WTC11 (cell line): ENCODE measurements around the gene RITA1. TPM values are rescaled to one million over a fixed set of nuclear protein-coding genes. Genes with fewer than 3 reads are reported as not detected.

Source experiments
- ATAC-seq: fragments of 200-7000 bp; cut with Tn5 transposase; 2 replicates; pipeline ENCODE4 v1.10.0; 2021; ENCODE audit warnings: mild to moderate bottlenecking, moderate library complexity
- CTCF ChIA-PET: fragments of 300-600 bp; sonication (Branson Sonifier 250); formaldehyde crosslinking; loops from one replicate; lab custom pipeline; 2021; ENCODE audit warnings: antibody characterized with exemption; lab: Charles Lee
- POLR2A ChIA-PET: fragments of 350-600 bp; sonication (Branson Sonifier 250); formaldehyde crosslinking; loops from one replicate; lab custom pipeline; 2021; ENCODE audit warnings: antibody characterized with exemption; lab: Charles Lee
- DNase-seq: peaks from one replicate; pipeline ENCODE4 v3.0.0; 2021; ENCODE audit warnings: low spot score
- H3K27ac Mint-ChIP-seq: 2 replicates; pipeline ENCODE4 v1.8.0; 2021; ENCODE audit warnings: mixed read lengths
- H3K27me3 Mint-ChIP-seq: 2 replicates; pipeline ENCODE4 v1.8.0; 2021; ENCODE audit warnings: low read depth, mild to moderate bottlenecking, moderate library complexity, mixed read lengths
- H3K36me3 Mint-ChIP-seq: 2 replicates; pipeline ENCODE4 v1.8.0; 2021; ENCODE audit warnings: mixed read lengths
- H3K4me1 Mint-ChIP-seq: 2 replicates; pipeline ENCODE4 v1.8.0; 2022; ENCODE audit warnings: mixed read lengths
- H3K4me3 Mint-ChIP-seq: 2 replicates; pipeline ENCODE4 v1.8.0; 2021; ENCODE audit warnings: mild to moderate bottlenecking, moderate library complexity, mixed read lengths
- H3K9me3 Mint-ChIP-seq: 2 replicates; pipeline ENCODE4 v1.8.0; 2021; ENCODE audit warnings: mixed read lengths
- CBFB ChIP-seq: sonication (generic); formaldehyde crosslinking; IDR thresholded peaks from 2 replicates; pipeline ENCODE4 v1.8.1; 2022; ENCODE audit warnings: mild to moderate bottlenecking, low read depth, missing genetic modification reagents
- ELF4 ChIP-seq: sonication (generic); formaldehyde crosslinking; IDR thresholded peaks from 2 replicates; pipeline ENCODE4 v1.8.1; 2022; ENCODE audit warnings: low read depth, mild to moderate bottlenecking, moderate library complexity, missing genetic modification reagents
- ESRRA ChIP-seq: sonication (generic); formaldehyde crosslinking; IDR thresholded peaks from 2 replicates; pipeline ENCODE4 v1.8.1; 2022; ENCODE audit warnings: mild to moderate bottlenecking, missing genetic modification reagents, borderline replicate concordance
- MXD4 ChIP-seq: fragments of 250-450 bp; sonication (Bioruptor Pico); IDR thresholded peaks from 2 replicates; pipeline ENCODE4 v1.8.0; 2021; ENCODE audit warnings: mild to moderate bottlenecking, moderate library complexity, borderline replicate concordance
- NR1H2 ChIP-seq: sonication (generic); formaldehyde crosslinking; IDR thresholded peaks from 2 replicates; pipeline ENCODE4 v1.9.0; 2021; ENCODE audit warnings: mild to moderate bottlenecking, moderate library complexity, missing genetic modification reagents
- OVOL2 ChIP-seq: fragments of 250-450 bp; sonication (Bioruptor Pico); IDR thresholded peaks from 2 replicates; pipeline ENCODE4 v1.9.0; 2021; ENCODE audit warnings: mild to moderate bottlenecking, borderline replicate concordance
- RORB ChIP-seq: fragments of 250-450 bp; sonication (Bioruptor Pico); IDR thresholded peaks from 2 replicates; pipeline ENCODE4 v1.9.0; 2021; ENCODE audit warnings: mild to moderate bottlenecking
- SMAD4 ChIP-seq: sonication (generic); formaldehyde crosslinking; IDR thresholded peaks from 2 replicates; pipeline ENCODE4 v1.8.0; 2022; ENCODE audit warnings: mild to moderate bottlenecking, missing genetic modification reagents
- TEAD1 ChIP-seq: sonication (generic); formaldehyde crosslinking; IDR thresholded peaks from 2 replicates; pipeline ENCODE4 v1.8.0; 2022; ENCODE audit warnings: mild to moderate bottlenecking, missing genetic modification reagents
- ZBTB21 ChIP-seq: sonication (generic); formaldehyde crosslinking; IDR thresholded peaks from 2 replicates; pipeline ENCODE4 v1.8.1; 2023; ENCODE audit warnings: mild to moderate bottlenecking, missing genetic modification reagents, borderline replicate concordance
- ZNF396 ChIP-seq: fragments of 250-450 bp; sonication (Bioruptor Pico); IDR thresholded peaks from 2 replicates; pipeline ENCODE4 v1.8.0; 2021; ENCODE audit warnings: mild to moderate bottlenecking, moderate library complexity, borderline replicate concordance
- ZNF416 ChIP-seq: fragments of 250-450 bp; sonication (Bioruptor Pico); IDR thresholded peaks from 2 replicates; pipeline ENCODE4 v1.9.0; 2021; ENCODE audit warnings: mild to moderate bottlenecking, inconsistent platforms
- total RNA-seq: library from RNA; stranded (reverse); gene quantifications from 3 replicates; pipeline ENCODE4 v1.2.3, GENCODE V29; 2021
- TF ChIP-seq, protein P1 (sequence below): sonication (generic); formaldehyde crosslinking; IDR thresholded peaks from 2 replicates; pipeline ENCODE4 v1.8.0; 2022; ENCODE audit warnings: mild to moderate bottlenecking, missing genetic modification reagents
- TF ChIP-seq, protein P2 (sequence below): sonication (generic); formaldehyde crosslinking; IDR thresholded peaks from 2 replicates; pipeline ENCODE4 v1.8.1; 2023; ENCODE audit warnings: mild to moderate bottlenecking, missing genetic modification reagents, moderate library complexity
- TF ChIP-seq, protein P3 (sequence below): sonication (generic); formaldehyde crosslinking; conservative IDR thresholded peaks from 2 replicates; pipeline ENCODE4 v1.8.1; 2022; ENCODE audit warnings: mild to moderate bottlenecking, missing genetic modification reagents
- TF ChIP-seq, protein P4 (sequence below): sonication (generic); formaldehyde crosslinking; IDR thresholded peaks from 2 replicates; pipeline ENCODE4 v1.8.1; 2022; ENCODE audit warnings: mild to moderate bottlenecking, moderate library complexity, missing genetic modification reagents
- TF ChIP-seq, protein P5 (sequence below): sonication (generic); formaldehyde crosslinking; IDR thresholded peaks from 2 replicates; pipeline ENCODE4 v1.8.1; 2022; ENCODE audit warnings: mild to moderate bottlenecking, missing genetic modification reagents, moderate library complexity, borderline replicate concordance
- TF ChIP-seq, protein P6 (sequence below): sonication (generic); formaldehyde crosslinking; IDR thresholded peaks from 2 replicates; pipeline ENCODE4 v1.8.0; 2022; ENCODE audit warnings: missing genetic modification reagents
- TF ChIP-seq, protein P7 (sequence below): fragments of 200-600 bp; IDR thresholded peaks from 2 replicates; pipeline ENCODE4 v1.8.0; 2022; ENCODE audit warnings: antibody characterized with exemption
- TF ChIP-seq, protein P8 (sequence below): fragments of 250-450 bp; sonication (Bioruptor Pico); IDR thresholded peaks from 2 replicates; pipeline ENCODE4 v1.9.0; 2021; ENCODE audit warnings: mild to moderate bottlenecking

Gene RITA1
- total RNA-seq, 1 experiment from 2014 or later = 29.3 TPM

DNA sequence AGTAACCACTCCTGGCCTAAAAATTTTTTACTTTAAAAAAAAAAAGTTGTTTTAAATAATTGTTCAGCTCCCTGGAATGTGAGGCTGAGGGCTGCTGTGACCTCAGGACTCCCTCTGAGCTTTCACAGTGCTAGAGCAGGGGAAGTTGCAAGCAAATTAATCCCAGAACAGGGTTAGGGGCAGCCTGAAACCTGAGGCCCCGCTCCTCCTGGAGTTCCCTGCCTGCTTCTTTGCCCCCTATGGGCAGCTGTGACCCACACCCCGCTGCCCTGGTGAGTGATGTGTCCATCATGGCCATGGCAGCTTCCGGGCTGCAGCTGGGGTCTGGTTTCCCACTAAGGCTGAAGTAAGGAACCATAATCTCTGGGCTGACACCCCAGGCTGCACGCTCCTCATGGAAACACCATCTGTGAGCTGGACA lies 9.5 kb downstream of the RITA1 start:
- DNase-seq = no peak
- ChIA-PET POLR2A (interaction anchor here (0.7 kb wide), 2 partner anchors 275 kb away, joined by 6 to 8 read pairs; no protein-coding TSS in a partner anchor), CTCF (interaction anchor here (0.9 to 2.1 kb wide), 8 partner anchors 9 to 267 kb away, joined by 3 to 9 read pairs (median 4); partner anchors contain the start of genes DDX54, RASAL1, RITA1 and TPCN1)
- Mint-ChIP-seq H3K4me1 (peaks cover 10% of the 10 kb centered on the region; the same call in 1 of the 2 replicates), H3K36me3 (peaks cover 18% of the 10 kb centered on the region), H3K27ac (no peak overlapping the region), H3K4me3 (no peak overlapping the region), H3K9me3 (no peaks in the 10 kb centered on the region), H3K27me3 (no peaks in the 10 kb centered on the region)
- TF ChIP-seq ZNF416 (CRISPR knock-in tag) = no peak
- TF ChIP-seq, protein P1, sequence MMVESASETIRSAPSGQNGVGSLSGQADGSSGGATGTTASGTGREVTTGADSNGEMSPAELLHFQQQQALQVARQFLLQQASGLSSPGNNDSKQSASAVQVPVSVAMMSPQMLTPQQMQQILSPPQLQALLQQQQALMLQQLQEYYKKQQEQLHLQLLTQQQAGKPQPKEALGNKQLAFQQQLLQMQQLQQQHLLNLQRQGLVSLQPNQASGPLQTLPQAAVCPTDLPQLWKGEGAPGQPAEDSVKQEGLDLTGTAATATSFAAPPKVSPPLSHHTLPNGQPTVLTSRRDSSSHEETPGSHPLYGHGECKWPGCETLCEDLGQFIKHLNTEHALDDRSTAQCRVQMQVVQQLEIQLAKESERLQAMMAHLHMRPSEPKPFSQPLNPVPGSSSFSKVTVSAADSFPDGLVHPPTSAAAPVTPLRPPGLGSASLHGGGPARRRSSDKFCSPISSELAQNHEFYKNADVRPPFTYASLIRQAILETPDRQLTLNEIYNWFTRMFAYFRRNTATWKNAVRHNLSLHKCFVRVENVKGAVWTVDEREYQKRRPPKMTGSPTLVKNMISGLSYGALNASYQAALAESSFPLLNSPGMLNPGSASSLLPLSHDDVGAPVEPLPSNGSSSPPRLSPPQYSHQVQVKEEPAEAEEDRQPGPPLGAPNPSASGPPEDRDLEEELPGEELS (CRISPR knock-in tag) = no peak
- TF ChIP-seq SMAD4 = no peak
- no peak for TF ChIP-seq ELF4 (CRISPR knock-in tag)
- no peak for TF ChIP-seq ZBTB21 (CRISPR knock-in tag)
- TF ChIP-seq, protein P2, sequence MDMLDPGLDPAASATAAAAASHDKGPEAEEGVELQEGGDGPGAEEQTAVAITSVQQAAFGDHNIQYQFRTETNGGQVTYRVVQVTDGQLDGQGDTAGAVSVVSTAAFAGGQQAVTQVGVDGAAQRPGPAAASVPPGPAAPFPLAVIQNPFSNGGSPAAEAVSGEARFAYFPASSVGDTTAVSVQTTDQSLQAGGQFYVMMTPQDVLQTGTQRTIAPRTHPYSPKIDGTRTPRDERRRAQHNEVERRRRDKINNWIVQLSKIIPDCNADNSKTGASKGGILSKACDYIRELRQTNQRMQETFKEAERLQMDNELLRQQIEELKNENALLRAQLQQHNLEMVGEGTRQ (CRISPR knock-in tag) = no peak
- no peak for TF ChIP-seq ESRRA (CRISPR knock-in tag)
- ATAC-seq = no peak

DNA sequence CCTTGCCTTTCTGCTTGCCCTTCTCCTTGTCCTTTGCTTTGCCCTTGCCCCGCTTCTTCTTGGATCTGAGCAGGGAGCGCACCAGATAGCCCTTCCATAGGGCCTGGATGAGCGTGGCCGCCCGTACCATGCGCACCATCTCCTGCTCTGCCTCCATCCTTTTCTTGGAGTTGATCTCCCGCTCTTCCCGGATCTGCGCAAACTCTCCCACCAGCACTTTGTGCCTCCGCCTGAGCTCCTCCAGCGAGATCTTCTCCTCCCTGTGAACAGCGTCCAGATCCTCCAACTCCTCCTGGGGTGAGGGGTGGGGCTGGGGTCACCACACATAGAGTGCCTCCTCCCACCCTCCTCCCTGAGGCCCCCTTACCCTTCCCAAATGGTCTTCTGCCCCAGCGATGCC lies 10.1 kb downstream of the RITA1 start:
- POLR2A ChIA-PET = no interaction called here
- H3K4me3 Mint-ChIP-seq = no peak overlapping the region
- TF ChIP-seq, protein P3, sequence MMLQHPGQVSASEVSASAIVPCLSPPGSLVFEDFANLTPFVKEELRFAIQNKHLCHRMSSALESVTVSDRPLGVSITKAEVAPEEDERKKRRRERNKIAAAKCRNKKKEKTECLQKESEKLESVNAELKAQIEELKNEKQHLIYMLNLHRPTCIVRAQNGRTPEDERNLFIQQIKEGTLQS (CRISPR knock-in tag) = no peak
- TF ChIP-seq, protein P4, sequence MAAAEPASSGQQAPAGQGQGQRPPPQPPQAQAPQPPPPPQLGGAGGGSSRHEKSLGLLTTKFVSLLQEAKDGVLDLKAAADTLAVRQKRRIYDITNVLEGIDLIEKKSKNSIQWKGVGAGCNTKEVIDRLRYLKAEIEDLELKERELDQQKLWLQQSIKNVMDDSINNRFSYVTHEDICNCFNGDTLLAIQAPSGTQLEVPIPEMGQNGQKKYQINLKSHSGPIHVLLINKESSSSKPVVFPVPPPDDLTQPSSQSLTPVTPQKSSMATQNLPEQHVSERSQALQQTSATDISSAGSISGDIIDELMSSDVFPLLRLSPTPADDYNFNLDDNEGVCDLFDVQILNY (CRISPR knock-in tag) = no peak
- TF ChIP-seq ZNF396 (CRISPR knock-in tag) (no peak), CBFB (CRISPR knock-in tag) (no peak), ESRRA (CRISPR knock-in tag) (no peak), MXD4 (no peak), RORB (CRISPR knock-in tag) (no peak), NR1H2 (CRISPR knock-in tag) (no peak), OVOL2 (CRISPR knock-in tag) (no peak), TEAD1 (CRISPR knock-in tag) (no peak)
- TF ChIP-seq, protein P5, sequence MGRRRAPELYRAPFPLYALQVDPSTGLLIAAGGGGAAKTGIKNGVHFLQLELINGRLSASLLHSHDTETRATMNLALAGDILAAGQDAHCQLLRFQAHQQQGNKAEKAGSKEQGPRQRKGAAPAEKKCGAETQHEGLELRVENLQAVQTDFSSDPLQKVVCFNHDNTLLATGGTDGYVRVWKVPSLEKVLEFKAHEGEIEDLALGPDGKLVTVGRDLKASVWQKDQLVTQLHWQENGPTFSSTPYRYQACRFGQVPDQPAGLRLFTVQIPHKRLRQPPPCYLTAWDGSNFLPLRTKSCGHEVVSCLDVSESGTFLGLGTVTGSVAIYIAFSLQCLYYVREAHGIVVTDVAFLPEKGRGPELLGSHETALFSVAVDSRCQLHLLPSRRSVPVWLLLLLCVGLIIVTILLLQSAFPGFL (CRISPR knock-in tag) = no peak
- TF ChIP-seq, protein P2 (CRISPR knock-in tag) = no peak
- TF ChIP-seq, protein P6, sequence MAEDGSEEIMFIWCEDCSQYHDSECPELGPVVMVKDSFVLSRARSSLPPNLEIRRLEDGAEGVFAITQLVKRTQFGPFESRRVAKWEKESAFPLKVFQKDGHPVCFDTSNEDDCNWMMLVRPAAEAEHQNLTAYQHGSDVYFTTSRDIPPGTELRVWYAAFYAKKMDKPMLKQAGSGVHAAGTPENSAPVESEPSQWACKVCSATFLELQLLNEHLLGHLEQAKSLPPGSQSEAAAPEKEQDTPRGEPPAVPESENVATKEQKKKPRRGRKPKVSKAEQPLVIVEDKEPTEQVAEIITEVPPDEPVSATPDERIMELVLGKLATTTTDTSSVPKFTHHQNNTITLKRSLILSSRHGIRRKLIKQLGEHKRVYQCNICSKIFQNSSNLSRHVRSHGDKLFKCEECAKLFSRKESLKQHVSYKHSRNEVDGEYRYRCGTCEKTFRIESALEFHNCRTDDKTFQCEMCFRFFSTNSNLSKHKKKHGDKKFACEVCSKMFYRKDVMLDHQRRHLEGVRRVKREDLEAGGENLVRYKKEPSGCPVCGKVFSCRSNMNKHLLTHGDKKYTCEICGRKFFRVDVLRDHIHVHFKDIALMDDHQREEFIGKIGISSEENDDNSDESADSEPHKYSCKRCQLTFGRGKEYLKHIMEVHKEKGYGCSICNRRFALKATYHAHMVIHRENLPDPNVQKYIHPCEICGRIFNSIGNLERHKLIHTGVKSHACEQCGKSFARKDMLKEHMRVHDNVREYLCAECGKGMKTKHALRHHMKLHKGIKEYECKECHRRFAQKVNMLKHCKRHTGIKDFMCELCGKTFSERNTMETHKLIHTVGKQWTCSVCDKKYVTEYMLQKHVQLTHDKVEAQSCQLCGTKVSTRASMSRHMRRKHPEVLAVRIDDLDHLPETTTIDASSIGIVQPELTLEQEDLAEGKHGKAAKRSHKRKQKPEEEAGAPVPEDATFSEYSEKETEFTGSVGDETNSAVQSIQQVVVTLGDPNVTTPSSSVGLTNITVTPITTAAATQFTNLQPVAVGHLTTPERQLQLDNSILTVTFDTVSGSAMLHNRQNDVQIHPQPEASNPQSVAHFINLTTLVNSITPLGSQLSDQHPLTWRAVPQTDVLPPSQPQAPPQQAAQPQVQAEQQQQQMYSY (CRISPR knock-in tag) = no peak
- TF ChIP-seq, protein P7, sequence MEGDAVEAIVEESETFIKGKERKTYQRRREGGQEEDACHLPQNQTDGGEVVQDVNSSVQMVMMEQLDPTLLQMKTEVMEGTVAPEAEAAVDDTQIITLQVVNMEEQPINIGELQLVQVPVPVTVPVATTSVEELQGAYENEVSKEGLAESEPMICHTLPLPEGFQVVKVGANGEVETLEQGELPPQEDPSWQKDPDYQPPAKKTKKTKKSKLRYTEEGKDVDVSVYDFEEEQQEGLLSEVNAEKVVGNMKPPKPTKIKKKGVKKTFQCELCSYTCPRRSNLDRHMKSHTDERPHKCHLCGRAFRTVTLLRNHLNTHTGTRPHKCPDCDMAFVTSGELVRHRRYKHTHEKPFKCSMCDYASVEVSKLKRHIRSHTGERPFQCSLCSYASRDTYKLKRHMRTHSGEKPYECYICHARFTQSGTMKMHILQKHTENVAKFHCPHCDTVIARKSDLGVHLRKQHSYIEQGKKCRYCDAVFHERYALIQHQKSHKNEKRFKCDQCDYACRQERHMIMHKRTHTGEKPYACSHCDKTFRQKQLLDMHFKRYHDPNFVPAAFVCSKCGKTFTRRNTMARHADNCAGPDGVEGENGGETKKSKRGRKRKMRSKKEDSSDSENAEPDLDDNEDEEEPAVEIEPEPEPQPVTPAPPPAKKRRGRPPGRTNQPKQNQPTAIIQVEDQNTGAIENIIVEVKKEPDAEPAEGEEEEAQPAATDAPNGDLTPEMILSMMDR = no peak
- TF ChIP-seq, protein P8, sequence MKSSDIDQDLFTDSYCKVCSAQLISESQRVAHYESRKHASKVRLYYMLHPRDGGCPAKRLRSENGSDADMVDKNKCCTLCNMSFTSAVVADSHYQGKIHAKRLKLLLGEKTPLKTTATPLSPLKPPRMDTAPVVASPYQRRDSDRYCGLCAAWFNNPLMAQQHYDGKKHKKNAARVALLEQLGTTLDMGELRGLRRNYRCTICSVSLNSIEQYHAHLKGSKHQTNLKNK (CRISPR knock-in tag) = no peak

More for the DNA sequence above, 10.1 kb downstream of the RITA1 start:
- Mint-ChIP-seq H3K27me3 (no peaks in the 10 kb centered on the region), H3K36me3 (peaks cover 14% of the 10 kb centered on the region), H3K4me1 (peaks cover 8% of the 10 kb centered on the region; the same call in 1 of the 2 replicates), H3K9me3 (no peaks in the 10 kb centered on the region), H3K27ac (no peak overlapping the region)
- ATAC-seq (no peak), DNase-seq (no peak)
- CTCF ChIA-PET = interaction anchor here (0.7 to 2.1 kb wide), 8 partner anchors 10 to 266 kb away, joined by 3 to 9 read pairs (median 4); partner anchors contain the start of genes DDX54, RASAL1, RITA1 and TPCN1
